Smooth muscle cell (in vitro differentiated cells): ENCODE measurements around the gene SGSH. TPM values are rescaled to one million over a fixed set of nuclear protein-coding genes. Genes with fewer than 3 reads are reported as not detected.

Experiments used
- DNase-seq: peaks from one replicate; lab custom pipeline; 2025; ENCODE audit not compliant: unreplicated experiment; lab: John Stamatoyannopoulos, UW
- H2AFZ ChIP-seq: fragments of 200-600 bp; sonication (generic); 2 replicates; pipeline ENCODE4 v1.6.0; 2016; ENCODE audit warnings: antibody characterized with exemption, low read depth, mild to moderate bottlenecking
- H3F3A ChIP-seq: fragments of 200-600 bp; sonication (generic); 2 replicates; pipeline ENCODE4 v1.6.0; 2017; ENCODE audit warnings: antibody characterized with exemption, low read depth
- H3K27ac ChIP-seq: fragments of 200-600 bp; sonication (generic); 2 replicates; pipeline ENCODE4 v1.5.1; 2016; ENCODE audit warnings: low read depth, mild to moderate bottlenecking
- H3K27me3 ChIP-seq: fragments of 200-600 bp; sonication (generic); 2 replicates; pipeline ENCODE4 v1.6.1; 2016; ENCODE audit warnings: low read depth, mild to moderate bottlenecking
- H3K36me3 ChIP-seq: fragments of 200-600 bp; sonication (generic); 2 replicates; pipeline ENCODE4 v1.5.1; 2016; ENCODE audit warnings: low read depth
- H3K4me1 ChIP-seq: fragments of 200-600 bp; sonication (generic); 2 replicates; pipeline ENCODE4 v1.5.1; 2016; ENCODE audit warnings: low read depth
- H3K4me2 ChIP-seq: fragments of 200-600 bp; sonication (generic); 2 replicates; pipeline ENCODE4 v1.6.0; 2016; ENCODE audit warnings: mild to moderate bottlenecking
- H3K4me3 ChIP-seq: fragments of 200-600 bp; sonication (generic); 2 replicates; pipeline ENCODE4 v1.5.1; 2016; ENCODE audit warnings: mild to moderate bottlenecking
- H3K79me2 ChIP-seq: fragments of 200-600 bp; sonication (generic); 2 replicates; pipeline ENCODE4 v1.6.0; 2016; ENCODE audit warnings: low read depth, mild to moderate bottlenecking
- H3K9ac ChIP-seq: fragments of 200-600 bp; sonication (generic); 2 replicates; pipeline ENCODE4 v1.6.0; 2016; ENCODE audit warnings: low read depth
- H3K9me3 ChIP-seq: fragments of 200-600 bp; sonication (generic); replicated peaks from 2 replicates; pipeline ENCODE4 v1.5.1; 2016; ENCODE audit warnings: low read depth
- H4K20me1 ChIP-seq: fragments of 200-600 bp; sonication (generic); 2 replicates; pipeline ENCODE4 v1.6.0; 2016; ENCODE audit warnings: low read depth
- CTCF ChIP-seq: fragments of 200-600 bp; sonication (generic); IDR thresholded peaks from 2 replicates; pipeline ENCODE4 v1.5.1; 2017; ENCODE audit warnings: borderline replicate concordance, mild to moderate bottlenecking, antibody characterized with exemption; ENCODE audit not compliant: insufficient read depth, poor library complexity, severe bottlenecking
- WGBS: methylation state at CpG from one replicate; pipeline ENCODE4 v1.1.7; 2016; ENCODE audit warnings: low lambda C conversion rate; 5-methylcytosine and 5-hydroxymethylcytosine counted together
- polyA plus RNA-seq: library from polyadenylated mRNA; unstranded; fragments of >200 nt; fragmentation: Nextera tagmentation; extraction: Ambion mirVana; gene quantifications from 2 replicates; pipeline ENCODE4 v1.2.1, GENCODE V29; 2016
- total RNA-seq: library from RNA; depleted of rRNA; stranded (reverse); fragments of >200 nt; gene quantifications from 2 replicates; pipeline ENCODE4 v1.2.3, GENCODE V29; 2014

SGSH gene
- total and polyA plus RNA-seq, 2 experiments from 2014 or later = 5.8 to 29.2 TPM

- Histone ChIP-seq H4K20me1 (no peaks in the 10 kb centered on the region), H3K4me1 (no peaks in the 10 kb centered on the region), H3K79me2 (no peaks in the 10 kb centered on the region), H3K27ac (no peak overlapping the region), H3K4me2 (no peak overlapping the region), H3F3A (no peaks in the 10 kb centered on the region), H3K36me3 (no peaks in the 10 kb centered on the region), H3K9me3 (no peaks in the 10 kb centered on the region), H2AFZ (peak overlapping the region; percentile 56), H3K4me3 (no peak overlapping the region), H3K9ac (no peak overlapping the region), H3K27me3 (no peaks in the 10 kb centered on the region)
- no peak for TF ChIP-seq CTCF
- WGBS = 71% methylated on average over 16 of the region's 16 CpGs
- DNase-seq = no peak
These were observed 33.0 kb downstream of the SGSH start for GRCh38 chr17:80187090-80187489.

DNA sequence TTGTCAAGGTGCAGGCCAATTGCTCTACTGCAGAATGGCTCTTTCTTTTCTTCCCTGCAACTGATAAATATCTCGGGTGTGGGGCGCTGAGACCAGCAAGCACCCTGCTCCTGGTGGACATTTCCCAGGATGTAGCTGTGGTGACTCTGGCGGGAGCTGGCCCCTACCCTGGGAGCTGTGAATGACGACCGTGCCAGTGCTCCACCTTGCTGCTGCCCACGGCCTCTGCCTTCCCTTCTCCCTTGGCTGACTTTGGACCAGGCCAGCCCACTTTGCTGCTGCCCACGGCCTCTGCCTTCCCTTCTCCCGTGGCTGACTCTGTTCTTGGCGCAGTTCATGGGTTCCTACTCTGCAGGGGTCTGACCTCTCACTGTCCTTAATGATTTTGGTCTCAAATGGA, 34.2 kb downstream of the SGSH start:
- TF ChIP-seq CTCF = no peak
- no peak for DNase-seq
- WGBS = 91% methylated on average over 9 of the region's 9 CpGs

DNA sequence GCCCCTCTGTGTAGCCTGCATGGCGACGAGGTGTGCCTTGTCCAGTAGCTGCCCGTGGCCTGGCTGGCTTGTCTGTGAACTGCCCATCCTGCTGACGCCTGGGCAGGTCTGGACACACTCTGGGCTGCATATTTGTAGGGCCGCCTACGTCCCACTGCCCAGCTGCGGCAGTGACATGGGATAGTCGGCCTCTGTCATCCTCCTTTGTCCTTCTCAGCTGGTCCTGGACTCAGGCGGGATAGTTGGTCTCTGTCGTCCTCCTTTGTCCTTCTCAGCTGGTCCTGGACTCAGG, 35.8 kb downstream of the SGSH start:
- no peak for DNase-seq
- Histone ChIP-seq H3K4me2 (no peak overlapping the region), H3K36me3 (no peaks in the 10 kb centered on the region), H3K27me3 (no peaks in the 10 kb centered on the region), H4K20me1 (no peaks in the 10 kb centered on the region), H3K9ac (no peak overlapping the region), H3K27ac (no peak overlapping the region), H3K4me1 (no peaks in the 10 kb centered on the region), H2AFZ (no peak overlapping the region), H3F3A (no peaks in the 10 kb centered on the region), H3K9me3 (no peaks in the 10 kb centered on the region), H3K79me2 (no peaks in the 10 kb centered on the region), H3K4me3 (no peak overlapping the region)
- WGBS = 85% methylated on average over 10 of the region's 10 CpGs
- no peak for TF ChIP-seq CTCF

More for the DNA sequence above, 34.2 kb downstream of the SGSH start:
- Histone ChIP-seq H3F3A (no peaks in the 10 kb centered on the region), H3K79me2 (no peaks in the 10 kb centered on the region), H3K27ac (no peak overlapping the region), H3K36me3 (no peaks in the 10 kb centered on the region), H3K27me3 (no peaks in the 10 kb centered on the region), H3K9ac (no peak overlapping the region), H3K4me2 (no peak overlapping the region), H3K4me1 (no peaks in the 10 kb centered on the region), H2AFZ (no peak overlapping the region), H3K9me3 (no peaks in the 10 kb centered on the region), H3K4me3 (no peak overlapping the region), H4K20me1 (no peaks in the 10 kb centered on the region)

DNA sequence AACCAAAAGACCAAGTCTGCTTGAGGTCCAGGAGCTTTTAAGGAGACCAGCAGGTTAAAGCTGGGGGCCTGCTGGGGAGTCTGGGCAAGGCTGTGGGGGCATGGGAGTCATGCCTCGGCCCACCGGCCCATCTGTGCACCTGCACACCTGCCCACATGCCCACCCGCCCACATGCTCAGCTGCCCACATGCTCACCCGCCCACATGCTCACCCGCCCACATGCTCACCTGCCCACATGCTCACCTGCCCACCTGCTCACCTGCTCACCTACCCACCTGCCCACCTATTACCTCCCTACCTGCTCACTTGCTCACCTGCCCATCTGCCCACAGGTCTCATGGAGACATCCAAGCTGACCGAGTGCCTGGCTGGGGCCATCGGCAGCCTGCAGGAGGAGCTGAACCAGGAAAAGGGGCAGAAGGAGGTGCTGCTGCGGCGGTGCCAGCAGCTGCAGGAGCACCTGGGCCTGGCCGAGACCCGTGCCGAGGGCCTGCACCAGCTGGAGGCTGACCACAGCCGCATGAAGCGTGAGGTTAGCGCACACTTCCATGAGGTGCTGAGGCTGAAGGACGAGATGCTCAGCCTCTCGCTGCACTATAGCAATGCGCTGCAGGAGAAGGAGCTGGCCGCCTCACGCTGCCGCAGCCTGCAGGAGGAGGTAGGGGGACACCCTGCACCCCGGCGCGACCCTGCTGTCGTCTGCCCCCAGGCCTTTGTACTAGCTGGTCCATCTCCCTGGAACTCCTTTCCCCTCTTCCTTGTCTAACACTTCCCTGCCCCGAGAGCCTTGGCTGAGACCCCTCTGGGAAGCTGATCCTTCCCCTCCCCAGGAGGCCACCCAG, 36.3 kb downstream of the SGSH start:
- H3K9me3 ChIP-seq = no peaks in the 10 kb centered on the region
- H4K20me1 ChIP-seq = no peaks in the 10 kb centered on the region
- H3K36me3 ChIP-seq = no peaks in the 10 kb centered on the region
- WGBS = 83% methylated on average over 22 of the region's 26 CpGs
- H3K27ac ChIP-seq = no peak overlapping the region
- no peak overlapping the region for H3K9ac ChIP-seq
- no peak for TF ChIP-seq CTCF
- no peaks in the 10 kb centered on the region for H3F3A ChIP-seq
- H2AFZ ChIP-seq = no peak overlapping the region
- H3K4me2 ChIP-seq = no peak overlapping the region
- H3K4me1 ChIP-seq = no peaks in the 10 kb centered on the region
- H3K79me2 ChIP-seq = no peaks in the 10 kb centered on the region
- no peak overlapping the region for H3K4me3 ChIP-seq
- no peaks in the 10 kb centered on the region for H3K27me3 ChIP-seq
- DNase-seq = no peak
